HG02870 (cell line): ENCODE data around the gene AFF3.
"Not testable (repeated sequence)": the region's sequence is repeated elsewhere in the genome, so short reads cannot be mapped to it uniquely, and the experiment has no call there.

ENCODE experiments used
- ATAC-seq: cut with Tn5 transposase; IDR thresholded peaks from one replicate; pipeline ENCODE4 v1.9.1; 2021; ENCODE audit warnings: mild to moderate bottlenecking, moderate library complexity; ENCODE audit not compliant: unreplicated experiment

Gene AFF3

DNA sequence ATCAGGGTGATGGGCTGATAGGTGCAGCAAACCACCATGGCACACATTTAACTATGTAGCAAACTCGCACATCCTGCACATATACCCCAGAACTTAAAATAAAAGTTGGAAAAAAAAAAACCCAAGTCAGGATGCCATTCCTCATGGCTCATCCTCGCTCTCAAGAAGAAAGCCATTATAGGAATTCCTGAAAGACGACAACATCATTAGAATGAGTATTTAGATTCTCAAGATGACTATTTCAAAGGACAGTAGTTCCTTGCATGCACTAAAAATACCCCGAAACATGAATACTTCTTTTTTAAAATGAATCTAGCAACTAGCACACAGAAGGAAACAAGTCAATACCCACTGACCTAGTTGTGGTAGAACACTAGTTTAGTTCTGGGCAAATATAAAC is 366.8 kb downstream of the AFF3 start:
- ATAC-seq, result no peak

DNA sequence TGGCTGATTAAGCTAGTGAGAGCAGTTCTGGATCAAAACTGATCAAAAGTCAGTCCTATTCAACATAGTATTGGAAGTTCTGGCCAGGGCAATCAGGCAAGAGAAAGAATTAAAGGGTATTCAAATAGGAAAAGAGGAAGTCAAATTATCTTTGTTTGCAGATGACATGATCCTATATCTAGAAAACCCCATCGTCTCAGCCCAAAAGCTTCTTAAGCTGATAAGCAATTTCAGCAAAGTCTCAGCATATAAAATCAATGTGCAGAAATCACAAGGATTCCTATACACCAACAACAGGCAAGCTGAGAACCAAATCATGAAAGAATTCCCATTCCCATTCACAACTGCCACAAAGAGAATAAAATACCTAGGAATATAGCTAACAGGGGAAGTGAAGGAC is 368.7 kb downstream of the AFF3 start:
- not testable (repeated sequence) for ATAC-seq

DNA sequence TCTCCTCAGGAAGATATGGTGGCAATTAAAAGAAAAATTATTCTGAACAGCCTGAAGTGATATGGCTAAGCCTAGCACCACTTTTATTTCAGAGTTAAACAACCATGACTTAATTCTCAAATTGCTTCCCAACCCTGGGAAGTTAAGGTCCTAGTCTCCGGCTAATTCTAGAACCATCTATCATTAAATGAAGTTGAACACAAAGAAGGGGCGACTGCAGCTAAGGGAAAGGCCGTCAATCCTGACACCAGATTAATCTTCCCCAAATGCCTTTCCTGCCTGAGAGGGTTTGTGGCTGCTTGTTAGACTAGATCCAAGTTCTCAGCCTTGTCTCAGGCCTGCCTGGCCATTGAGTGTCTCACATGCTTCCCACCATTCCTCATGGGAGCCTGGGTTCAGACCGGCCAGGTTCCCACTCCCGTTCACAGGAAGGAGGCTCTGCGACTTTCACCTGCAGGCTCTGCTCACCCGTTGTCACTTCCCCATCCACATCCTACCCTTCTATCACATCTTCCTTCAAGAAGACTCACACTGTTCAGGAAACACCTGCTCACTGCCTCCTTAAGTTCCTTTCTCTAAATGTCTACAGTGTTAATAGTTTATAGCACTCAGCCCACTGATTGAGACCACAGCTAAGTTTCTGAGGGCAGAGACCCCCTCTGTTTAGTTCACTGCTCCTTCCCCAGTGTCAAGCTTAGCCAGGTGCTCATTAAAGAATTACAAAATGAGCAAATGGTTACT is 369.6 kb downstream of the AFF3 start:
- ATAC-seq, result no peak

DNA sequence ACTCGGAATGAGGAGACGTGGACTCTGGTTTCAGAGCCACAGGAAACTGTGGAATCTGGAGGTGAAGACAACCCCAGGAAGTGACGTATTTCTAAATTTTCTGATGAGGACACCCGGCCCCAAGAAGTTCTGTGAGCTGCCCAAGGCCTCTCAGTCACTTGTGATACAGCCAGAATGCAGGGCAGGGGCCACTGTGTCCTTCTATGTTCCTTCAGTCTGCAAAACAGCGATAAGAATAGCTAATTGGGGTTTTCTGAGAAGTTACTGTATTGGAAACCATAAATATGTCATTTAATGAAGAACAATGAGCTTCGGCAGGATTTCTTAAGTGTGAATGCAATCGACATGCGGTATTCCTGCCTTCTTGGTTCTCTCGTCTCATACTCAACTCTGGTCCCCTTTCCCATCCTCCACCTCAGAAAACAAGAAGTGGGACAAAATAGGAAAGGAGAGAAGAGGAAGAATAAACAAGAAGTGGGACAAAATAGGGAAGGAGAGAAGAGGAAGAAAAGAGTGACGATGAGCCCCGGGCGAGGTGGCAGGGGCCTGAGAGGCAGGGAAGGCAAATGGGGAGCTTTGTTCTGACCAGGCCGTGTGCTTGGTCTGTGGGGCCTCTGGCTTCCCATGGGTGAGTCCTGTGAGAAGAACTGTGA is 370.6 kb downstream of the AFF3 start:
- no peak for ATAC-seq

DNA sequence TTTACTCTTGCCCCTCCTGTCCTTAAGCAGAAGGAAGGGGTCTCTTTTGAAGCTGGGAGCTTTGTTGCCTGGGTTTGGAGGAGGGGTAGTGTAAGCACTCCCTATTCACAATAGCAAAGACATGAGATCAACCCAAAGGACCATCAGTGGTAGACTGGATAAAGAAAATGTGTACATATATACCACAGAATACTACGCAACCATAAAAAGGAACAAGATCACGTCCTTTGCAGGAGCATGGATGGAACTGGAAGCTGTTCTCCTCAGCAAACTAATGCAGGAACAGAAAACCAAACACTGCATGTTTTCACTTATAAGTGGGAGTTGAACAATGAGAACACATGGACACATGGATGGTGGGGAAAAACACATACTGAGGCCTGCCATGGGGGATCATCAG is 371.5 kb downstream of the AFF3 start:
- no peak for ATAC-seq

DNA sequence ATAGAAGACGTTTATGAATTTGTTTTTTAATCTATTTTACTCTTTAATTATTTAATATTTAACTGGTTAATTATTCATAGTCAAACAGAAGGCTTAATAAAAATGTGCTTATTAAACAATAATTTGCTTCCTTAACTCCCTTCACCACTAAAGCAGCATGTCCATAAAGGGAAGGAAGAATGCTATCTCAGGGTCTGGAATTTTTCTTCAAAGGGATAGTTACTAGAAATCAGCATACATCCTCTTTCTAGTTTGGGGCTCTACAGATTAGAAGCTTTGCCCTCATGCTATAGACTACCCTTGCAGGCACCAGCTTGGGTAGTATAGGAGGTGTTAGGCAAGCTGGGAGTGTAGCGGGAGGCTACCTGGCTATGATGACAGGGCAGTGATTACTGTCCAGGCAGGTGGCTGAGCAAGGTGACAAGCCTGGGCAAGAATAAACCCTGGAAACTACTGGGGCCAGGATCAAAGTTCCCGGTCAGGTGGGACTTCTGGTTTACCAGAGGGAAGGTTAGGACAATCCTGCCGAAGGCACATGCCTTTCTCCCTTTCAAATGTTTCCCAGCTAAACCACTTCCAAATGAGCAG is 376.6 kb downstream of the AFF3 start:
- no peak for ATAC-seq

DNA sequence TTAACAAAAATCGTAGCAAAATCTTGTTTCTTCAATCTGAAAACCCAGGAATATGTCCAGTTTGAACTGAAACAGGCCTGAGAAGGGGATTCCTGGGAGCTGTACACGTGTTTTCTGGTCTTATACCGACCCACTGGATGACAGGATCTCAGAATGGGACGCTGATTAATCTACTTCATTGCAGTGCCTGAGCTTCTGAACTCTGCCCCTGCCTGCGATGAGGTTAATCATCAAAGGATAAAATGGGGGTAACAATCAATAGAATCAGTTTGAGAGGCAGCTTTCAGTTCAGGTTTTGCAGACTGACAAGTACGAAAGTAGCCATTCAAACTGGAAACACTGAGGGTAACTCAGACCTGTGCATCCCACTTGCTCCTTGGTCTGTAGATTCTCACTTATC is 378.6 kb downstream of the AFF3 start:
- ATAC-seq, result no peak

DNA sequence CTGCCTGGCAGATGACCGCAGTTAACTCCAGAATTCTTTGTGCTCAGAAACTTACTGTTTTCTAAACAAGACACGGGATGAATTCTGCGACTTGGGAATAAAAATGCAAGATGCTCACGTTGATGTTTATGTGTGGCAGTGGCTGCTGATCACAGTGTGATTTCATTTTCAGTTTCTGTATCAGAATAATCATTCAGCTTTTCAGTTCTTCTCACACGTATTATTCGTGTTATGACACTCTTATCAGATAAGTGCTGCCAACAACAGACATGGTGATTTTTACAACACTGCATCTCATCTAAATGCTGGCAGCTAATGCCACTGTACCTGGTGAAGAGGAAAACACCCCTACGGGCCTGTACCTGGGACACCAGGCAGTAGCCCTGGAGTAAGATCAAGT is 379.7 kb downstream of the AFF3 start:
- ATAC-seq, result no peak

DNA sequence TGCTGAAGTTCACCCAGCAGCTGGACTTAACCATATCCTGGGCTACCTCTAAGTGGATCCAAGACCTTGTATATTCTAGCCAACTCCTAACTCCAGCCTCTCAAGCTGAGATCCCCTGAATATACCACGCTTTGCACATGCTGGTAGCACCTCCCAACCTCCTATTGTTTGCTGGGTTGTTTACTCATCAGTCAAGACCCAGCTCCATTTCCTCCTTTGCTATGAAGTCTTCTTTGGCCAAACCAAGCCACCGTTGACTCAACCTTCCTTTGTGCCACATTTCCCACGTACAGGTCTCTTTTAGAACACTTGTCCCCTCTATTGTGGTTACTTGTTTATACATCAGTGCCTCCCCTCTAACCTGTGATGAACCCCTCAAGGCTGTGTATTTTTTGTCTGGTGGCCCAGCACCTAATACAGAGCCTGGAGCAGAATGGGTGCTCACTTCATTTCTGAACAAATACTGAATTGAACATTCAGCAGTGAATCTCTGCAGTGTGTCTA is 384.7 kb downstream of the AFF3 start:
- ATAC-seq, result no peak

DNA sequence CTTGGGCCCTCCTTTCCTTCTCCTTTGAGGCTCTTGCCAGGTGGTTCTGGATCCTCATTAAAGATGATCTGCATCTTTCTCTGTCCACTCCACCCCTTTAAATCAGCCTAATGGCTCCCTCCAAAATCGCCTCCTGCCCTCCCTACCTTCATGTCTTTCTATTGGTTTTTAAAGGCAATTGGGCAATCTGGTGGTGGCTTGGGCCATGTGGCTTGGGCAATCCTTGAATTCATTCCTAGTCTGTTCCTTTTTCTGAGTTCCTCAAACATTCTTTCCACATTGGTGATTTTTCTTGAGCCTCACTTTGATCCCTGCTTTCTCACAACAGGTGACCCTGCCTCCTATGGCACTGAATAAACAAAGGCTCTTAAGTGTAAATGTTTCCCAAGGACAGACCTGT is 386.3 kb downstream of the AFF3 start:
- ATAC-seq, result no peak

DNA sequence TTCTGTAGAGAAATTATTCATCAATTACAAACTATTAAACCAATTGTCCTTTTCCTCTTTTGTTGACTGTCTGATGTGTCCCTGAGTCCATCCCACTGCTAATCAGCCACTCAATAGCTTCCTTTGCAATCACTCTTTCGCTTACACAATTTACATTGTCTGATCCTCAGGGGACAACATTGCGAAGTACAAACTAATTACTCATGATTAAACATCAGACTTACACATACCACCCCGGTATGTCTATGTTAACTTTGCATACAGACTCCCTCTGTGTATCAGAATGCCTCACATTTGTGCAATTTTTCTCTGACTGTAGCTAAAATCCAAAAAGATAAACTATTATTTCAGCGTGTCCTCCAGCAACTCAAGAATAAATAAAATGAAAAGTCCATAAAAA is 388.2 kb downstream of the AFF3 start:
- ATAC-seq, result no peak

DNA sequence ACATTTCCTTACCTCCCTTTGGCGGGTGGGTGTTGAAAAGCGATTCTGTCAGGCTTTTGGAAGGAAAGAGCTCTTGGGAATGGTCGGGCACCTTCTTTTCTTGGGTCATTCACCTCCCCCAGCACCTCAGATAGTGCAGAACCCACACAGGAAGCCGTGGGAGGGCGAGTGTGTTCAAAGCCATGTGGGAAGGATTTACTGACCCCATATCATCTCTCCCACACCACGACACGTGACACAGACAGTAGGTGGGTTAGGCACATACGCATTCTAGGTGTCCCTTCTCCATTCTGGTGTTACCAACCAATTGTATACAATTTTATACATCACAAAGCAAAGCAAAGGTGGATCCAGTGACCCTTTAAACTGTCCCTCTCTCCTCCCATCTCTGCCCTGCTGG is 388.9 kb downstream of the AFF3 start:
- no peak for ATAC-seq

DNA sequence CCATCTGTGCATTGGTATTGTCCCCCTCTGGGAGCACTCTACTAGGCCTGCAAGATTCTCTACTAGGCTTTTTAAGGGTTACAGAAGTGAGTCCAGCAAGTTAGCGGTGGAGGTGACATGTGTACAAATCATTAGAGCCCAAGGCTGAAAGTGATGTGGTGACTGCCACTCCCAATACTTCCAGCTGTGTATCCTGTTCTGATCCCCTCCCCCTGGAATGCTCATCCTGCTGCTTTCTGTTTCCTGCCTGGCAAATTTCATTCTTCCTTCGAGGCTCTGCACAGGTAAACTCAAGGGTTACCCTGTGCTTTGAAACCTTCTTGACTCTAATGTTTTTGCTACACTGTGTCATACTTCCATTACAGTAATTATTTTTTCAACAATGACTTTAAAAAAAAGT is 394.0 kb downstream of the AFF3 start:
- no peak for ATAC-seq

DNA sequence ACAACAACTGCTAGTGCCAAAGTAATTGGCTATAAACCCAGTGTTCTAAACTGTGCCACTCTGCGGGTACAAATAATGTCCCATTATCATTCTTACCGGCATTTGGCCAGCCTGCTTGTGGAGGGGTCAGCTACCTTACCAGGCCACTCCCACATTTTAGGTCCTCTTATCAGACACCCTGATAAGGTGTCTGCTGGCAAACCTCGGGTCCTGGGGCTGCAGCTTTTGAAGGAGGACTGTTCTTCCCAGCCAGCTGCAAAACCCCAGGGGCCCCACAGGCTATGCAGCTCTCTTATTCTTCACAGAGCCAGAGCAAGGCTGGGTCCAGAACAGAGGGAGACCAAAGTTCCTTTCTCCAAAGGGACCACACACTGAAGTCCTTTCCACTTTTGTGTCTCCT is 394.5 kb downstream of the AFF3 start:
- ATAC-seq, result no peak

DNA sequence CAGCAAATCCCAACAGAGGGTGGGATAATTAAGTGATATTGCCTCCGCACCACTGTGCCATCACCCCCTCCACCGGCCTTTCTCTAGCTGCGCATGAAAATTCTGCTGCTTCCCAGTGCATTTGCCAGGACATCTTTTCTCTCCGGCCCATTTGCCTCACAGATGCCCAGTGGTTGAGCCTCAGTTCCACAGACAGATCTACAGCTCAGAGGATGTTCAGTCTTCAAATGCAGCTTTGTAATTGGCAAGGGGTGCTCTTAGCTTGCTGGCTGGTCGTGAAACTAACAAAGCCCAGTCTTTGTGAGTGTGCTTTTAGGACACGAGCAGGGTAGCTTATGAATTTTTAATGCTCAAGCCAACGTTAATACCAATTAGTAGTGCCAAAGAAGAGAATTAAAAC is 399.2 kb downstream of the AFF3 start:
- no peak for ATAC-seq

DNA sequence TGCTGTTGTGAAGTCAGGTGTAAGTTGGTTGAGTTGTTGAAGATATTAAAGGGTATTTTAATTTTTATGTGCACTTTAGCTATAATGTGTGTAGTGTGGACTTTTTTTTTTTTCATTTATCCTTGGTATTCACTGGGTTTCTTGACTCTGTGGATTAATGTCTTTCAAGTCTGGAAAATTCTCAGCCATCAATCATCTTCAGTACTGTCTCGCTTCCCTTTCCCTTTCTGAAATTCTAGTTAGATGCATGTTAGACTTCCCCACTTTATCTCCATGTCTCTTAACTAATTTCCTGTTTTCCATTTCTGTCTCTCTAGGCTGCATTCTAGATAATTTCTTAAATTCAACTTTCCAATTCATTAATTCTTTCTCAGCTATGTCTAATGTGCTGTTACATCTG is 404.9 kb downstream of the AFF3 start:
- no peak for ATAC-seq

DNA sequence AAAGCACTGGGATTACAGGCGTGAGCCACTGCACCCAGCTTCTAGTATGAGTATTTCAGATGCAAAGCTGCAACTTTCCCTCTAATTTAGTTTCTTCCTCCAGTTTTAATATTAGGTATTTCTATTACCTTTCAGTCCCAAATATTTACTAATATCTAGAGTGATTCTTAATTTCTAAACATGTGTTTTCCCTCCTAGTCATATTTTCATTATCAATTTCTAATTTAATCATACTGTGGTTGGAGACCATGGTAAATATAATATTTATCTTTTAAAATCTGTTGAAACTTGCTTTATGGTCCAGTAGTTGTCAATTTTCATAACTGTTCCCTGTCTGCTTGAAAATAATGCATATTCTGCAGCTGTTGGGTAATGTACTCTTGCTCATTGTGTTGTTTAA is 406.6 kb downstream of the AFF3 start:
- no peak for ATAC-seq

DNA sequence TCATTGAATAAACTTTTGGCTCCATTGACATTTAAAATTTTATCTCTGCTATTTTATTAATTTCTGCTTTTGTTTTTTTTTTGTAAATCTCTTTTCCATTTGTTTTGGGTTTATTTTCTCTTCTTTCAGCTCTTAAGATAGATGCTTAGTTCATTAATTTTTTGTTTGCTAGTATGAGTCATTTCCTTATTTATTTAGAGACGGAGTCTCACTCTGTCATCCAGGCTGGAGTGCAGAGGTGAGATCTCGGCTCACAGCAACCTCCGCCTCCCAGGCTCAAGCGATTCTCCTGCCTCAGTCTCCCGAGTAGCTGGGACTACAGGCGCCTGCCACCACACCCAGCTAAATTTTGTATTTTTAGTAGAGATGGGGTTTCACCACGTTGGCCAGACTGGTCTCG is 407.1 kb downstream of the AFF3 start:
- ATAC-seq, result not testable (repeated sequence)

DNA sequence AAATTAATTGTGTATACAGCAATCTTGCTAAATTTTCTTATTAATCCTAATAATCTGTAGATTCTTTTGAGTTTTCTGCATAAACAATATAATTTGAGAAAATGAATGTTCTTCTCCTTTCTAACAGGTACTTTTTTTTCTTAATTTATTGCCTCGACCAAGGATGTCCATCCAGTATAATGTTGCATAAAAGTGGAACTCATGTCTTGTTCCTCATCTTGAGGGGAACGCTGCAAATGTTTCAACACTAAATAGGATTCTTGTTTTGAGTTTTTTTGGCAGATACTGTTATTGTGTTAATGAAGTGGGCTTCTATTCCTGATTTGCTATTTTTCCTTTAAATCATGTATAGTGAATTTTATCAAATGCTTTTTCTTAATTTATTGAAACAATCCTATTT is 408.2 kb downstream of the AFF3 start:
- ATAC-seq, result no peak

DNA sequence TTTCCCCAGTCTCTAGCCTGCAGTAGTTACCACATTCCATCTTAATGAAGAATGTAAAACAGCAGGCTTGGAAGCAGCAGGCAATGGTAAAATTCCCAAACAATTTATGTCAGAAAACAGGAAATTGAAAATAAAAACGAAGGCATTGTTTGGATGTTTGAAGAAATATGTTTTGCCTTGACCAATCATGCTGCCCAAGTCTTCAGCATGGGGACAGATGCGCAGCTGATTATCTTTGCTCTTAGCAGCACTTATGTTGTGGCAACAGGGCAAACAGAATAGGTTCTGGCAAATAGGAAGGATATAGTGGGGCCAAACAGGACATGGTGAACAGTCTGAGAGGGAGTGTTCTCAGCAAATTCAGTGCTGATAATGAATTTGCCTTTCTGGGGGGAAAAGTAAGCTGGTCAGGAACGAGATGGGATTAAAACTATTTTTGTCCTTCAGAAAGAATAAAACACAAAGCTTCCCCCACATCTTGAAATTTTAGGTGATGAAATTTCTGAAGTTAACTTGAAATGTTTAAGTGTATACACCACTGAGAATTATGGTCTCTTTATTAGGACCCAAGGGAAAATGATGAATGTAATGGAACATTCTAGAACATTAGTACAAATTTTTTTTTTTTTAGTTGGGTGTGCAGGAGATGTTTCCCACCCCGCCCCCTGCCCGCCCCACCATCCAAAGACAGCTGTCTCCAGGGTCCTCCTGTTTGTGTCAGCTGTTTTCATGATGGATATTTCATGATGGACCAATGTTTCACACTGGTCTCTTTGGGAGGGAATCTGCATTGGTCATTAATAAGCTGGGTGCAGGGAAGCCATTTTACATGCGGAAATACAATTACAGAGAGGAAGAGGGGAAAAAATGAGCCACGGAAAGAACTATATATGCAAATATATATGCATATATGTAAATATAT is 413.0 kb downstream of the AFF3 start:
- ATAC-seq, result no peak

DNA sequence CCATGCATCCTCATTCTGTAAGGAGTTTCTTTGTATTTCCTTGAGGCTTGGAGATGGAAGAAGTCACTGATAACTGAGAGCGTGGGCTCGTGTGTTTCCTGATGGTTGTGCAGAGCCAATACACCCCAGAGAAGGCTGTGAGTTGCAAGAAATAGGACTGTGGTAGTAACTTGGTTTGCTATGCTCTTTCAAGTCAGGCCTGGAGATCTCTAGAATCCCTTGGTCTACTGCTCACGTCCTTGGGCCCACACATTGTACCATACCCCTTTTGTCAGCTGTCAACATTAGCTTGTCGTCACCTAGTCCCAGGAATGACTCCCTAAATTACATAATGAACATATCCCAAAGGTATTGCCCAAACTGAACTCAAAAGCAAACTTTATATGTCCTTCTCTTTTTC is 414.2 kb downstream of the AFF3 start:
- no peak for ATAC-seq
